AG10803 (cell line): ENCODE results near the gene MYO5B.
"Not testable (repeated sequence)": the region's sequence is repeated elsewhere in the genome, so short reads cannot be mapped to it uniquely, and the experiment has no call there.

Source experiments
- DNase-seq: peaks from one replicate; pipeline ENCODE4 v3.0.0; 2010; ENCODE audit warnings: low read depth
- H3K4me3 ChIP-seq: 2 replicates; pipeline ENCODE4 v1.5.1; 2011; ENCODE audit warnings: mild to moderate bottlenecking, low read length, control low read depth
- TF ChIP-seq, protein P1 (sequence below): conservative IDR thresholded peaks from 2 replicates; pipeline ENCODE4 v1.5.1; 2011; ENCODE audit warnings: mild to moderate bottlenecking, low read length, control low read depth, inconsistent platforms

MYO5B gene

DNA sequence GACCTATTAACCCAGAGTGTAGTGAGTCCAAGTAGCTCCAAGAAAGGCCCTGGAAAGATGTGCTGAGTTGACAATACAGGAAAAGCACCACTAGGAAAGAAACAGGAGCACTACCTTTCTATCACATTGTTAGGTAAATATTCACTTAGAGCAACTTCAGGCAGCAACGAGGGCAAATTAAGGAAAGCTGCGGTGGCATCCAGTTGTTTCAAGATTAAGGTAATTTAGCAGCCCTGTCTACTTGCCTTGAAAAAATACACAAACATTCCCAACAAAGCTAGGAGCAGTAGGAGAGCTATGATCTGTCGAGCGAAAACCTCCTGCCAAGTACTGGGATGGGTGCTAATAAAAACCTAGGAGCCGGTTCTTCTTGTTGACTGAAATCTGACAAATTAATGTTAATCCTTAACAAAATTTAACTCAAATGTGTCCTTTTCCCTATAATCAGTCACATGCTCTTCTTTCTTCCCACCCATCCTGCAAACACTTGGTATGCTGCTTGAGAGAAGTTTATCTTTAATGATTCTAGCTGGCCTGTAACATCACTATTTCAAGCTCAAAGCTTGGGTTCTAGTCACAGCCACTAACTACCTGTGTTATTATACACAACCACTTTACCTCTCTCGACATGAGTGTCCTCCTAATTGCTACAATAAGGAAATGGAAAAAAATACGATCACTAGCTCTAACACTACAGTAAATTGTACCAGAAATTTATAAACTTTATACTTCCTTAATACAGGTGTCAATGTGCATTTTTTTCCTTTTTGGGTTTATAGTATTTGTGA, 383.6 kb downstream of the MYO5B start:
- DNase-seq: no peak
- H3K4me3 ChIP-seq: no peak overlapping the region
- TF ChIP-seq, protein P1, sequence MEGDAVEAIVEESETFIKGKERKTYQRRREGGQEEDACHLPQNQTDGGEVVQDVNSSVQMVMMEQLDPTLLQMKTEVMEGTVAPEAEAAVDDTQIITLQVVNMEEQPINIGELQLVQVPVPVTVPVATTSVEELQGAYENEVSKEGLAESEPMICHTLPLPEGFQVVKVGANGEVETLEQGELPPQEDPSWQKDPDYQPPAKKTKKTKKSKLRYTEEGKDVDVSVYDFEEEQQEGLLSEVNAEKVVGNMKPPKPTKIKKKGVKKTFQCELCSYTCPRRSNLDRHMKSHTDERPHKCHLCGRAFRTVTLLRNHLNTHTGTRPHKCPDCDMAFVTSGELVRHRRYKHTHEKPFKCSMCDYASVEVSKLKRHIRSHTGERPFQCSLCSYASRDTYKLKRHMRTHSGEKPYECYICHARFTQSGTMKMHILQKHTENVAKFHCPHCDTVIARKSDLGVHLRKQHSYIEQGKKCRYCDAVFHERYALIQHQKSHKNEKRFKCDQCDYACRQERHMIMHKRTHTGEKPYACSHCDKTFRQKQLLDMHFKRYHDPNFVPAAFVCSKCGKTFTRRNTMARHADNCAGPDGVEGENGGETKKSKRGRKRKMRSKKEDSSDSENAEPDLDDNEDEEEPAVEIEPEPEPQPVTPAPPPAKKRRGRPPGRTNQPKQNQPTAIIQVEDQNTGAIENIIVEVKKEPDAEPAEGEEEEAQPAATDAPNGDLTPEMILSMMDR: no peak

- not testable (repeated sequence) for DNase-seq, H3K4me3 ChIP-seq
Observed at GRCh38 chr18:49808553-49809191, 386.3 kb downstream of the MYO5B start.

- no peak overlapping the region for H3K4me3 ChIP-seq
- no peak for DNase-seq
- TF ChIP-seq, protein P1: no peak
Observed at GRCh38 chr18:49804096-49804495, 390.9 kb downstream of the MYO5B start.

GRCh38 chr18:49802623-49803022, 392.3 kb downstream of the MYO5B start:
- no peak for DNase-seq
- H3K4me3 ChIP-seq: no peak overlapping the region
- TF ChIP-seq, protein P1: no peak

DNA sequence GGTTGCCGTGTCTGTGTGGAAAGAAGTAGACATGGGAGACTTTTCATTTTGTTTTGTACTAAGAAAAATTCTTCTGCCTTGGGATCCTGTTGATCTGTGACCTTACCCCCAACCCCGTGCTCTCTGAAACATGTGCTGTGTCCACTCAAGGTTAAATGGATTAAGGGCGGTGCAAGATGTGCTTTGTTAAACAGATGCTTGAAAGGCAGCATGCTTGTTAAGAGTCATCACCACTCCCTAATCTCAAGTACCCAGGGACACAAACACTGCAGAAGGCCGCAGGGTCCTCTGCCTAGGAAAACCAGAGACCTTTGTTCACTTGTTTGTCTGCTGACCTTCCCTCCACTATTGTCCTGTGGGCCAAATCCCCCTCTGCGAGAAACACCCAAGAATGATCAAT, 394.5 kb downstream of the MYO5B start:
- H3K4me3 ChIP-seq, DNase-seq: not testable (repeated sequence)

GRCh38 chr18:49799806-49800205, 395.1 kb downstream of the MYO5B start:
- not testable (repeated sequence) for DNase-seq, H3K4me3 ChIP-seq

DNA sequence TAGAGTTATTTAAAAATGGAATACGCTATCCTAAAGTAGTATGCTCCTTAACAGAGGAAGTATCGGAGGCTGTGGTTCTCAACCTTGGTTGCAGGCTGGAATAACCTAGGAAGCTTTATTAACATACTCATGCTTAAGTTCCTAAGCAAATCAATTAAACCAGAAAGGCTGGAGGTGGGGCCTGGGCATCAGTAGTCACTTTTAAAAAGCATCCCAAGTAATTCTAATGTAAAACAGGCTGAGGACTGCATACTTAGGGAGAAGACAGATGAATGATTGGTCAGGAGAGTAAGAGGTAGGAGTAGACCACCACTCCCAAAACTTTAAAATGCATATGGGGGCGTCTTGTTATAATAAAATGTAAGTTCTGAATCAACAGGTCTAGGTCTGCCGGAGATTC, 396.9 kb downstream of the MYO5B start:
- no peak for DNase-seq
- TF ChIP-seq, protein P1: no peak
- no peak overlapping the region for H3K4me3 ChIP-seq

- TF ChIP-seq, protein P1: no peak
- no peak overlapping the region for H3K4me3 ChIP-seq
- no peak for DNase-seq
Observed at GRCh38 chr18:49795612-49796552, 399.1 kb downstream of the MYO5B start.
